ENCODE results near the gene DDT.
"Not testable (repeated sequence)": the region's sequence is repeated elsewhere in the genome, so short reads cannot be mapped to it uniquely, and the experiment has no call there.

DDT gene

DNA sequence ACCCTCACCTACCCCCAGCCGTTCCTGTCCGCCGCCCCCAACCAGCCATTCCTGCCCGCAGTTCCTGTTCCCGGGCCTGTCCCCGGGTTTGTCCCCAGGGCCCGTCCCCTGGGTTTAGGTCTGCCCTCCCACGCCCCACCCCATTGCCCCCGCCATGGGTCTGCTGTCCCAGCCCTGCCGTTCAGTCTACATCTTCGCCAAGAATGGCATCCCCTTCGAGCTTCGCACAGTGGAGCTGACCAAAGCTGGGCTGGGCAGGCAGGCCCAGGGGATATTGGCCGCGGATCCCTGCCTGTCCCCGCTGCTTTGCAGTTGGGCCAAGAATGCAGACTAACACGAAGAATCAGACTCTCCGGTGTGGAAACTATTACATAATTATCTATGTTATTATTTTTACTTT lies 24.5 kb downstream of the DDT start:
- DNase-seq = not testable (repeated sequence)

DNA sequence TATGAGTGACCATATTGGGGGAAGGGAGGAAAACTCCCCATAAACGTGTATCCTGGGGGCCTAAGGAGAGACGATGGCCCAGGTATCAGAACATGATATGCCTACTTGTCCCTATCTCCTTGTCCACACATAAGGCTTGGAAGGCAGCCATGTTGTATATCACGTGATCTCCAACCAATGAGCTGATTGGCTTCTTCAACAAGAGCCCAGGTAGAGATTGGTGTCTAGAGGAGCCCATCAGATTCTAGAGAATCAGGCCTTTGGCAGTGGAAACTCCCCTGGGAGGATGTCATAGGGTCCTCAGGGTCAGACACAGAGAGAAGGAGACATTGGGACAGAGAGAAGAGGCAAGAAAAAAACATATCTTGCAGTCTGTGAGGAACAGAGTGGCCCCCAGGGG lies 26.9 kb downstream of the DDT start:
- not testable (repeated sequence) for DNase-seq

DNA sequence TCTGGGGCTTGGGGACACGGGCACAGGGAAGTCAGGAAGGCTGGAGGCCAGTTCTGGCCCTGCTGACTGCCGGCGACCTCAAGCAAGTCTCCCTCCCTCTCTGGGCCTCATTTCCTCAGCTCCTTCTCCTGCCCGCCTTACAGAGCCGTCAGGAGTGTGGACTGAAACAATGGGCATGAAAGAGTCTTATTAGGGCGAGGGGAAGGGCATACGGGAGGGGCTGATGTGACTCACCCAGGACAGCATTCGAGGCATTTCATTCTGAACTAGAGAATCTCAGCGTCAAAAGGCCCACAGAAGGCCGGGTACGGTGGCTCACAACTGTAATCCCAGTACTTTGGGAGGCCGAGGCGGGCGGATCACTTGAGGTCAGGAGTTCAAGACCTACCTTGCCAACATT lies 34.1 kb downstream of the DDT start:
- DNase-seq = not testable (repeated sequence)

DNA sequence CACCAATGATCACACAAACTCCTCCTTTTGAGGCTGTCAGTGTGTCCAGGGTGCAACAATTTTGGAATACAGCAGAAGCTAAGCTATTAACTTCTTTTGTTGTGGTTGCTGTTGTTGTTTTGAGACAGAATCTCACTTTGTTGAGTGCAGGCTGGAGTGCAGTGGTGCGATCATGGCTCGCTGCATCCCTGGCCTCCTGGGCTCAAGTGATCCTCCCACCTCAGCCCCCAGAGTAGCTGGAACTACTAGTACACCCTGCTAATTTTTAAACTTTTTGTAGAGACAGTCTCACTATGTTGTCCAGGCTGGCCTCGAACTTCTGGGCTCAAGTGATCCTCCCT lies 35.3 kb downstream of the DDT start:
- DNase-seq = no peak

DNA sequence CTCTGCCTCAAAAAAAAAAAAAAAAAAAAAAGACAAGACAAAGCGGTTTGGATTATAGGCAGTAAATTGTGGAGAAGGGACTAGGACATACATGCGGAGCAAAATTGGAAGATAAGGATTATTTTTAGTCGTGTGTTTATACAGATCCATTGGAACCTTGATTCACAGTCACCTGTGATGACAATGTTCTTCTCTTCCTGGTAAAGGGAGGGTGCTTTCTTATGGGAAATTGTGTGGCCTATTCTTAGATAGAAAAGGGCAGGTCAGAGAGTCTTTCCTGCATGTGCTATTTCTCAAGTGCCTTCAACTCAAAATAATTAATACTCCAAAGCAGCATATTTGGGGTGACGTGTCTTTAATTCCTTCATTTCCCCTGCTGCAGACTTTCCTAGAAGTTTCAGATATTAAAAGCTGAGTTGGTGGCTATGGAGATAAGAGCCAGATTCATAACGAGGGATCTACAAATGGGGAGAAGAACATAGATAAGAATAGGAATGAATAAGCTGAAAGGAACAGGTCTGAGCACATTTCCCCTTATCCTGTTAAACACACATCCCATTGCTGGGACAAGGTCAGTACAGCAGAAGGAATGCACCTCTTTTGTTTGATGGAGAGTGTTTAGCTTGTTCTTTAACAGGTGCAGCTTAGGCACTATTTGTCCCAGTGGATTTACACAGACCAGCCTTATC lies 35.8 kb downstream of the DDT start:
- DNase-seq = no peak

DNA sequence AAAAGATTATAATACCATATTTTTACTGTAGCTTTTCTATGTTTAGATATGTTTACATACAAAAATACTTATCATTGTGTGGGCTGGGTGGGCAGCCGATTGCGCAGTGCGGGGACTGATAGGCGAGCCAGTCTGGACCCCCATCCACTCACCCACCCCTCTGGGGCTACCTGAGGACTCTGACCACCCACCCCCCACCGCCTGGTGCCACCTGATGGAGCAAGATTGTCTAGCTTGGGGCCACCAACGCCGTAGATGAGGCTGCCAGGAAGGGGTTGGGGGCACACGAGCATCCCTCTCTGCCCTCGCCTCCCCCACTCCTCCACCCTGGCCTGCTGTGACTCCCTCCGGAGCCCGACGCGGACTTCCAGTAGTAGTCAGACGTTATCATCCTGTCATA lies 47.7 kb downstream of the DDT start:
- DNase-seq = no peak

DNA sequence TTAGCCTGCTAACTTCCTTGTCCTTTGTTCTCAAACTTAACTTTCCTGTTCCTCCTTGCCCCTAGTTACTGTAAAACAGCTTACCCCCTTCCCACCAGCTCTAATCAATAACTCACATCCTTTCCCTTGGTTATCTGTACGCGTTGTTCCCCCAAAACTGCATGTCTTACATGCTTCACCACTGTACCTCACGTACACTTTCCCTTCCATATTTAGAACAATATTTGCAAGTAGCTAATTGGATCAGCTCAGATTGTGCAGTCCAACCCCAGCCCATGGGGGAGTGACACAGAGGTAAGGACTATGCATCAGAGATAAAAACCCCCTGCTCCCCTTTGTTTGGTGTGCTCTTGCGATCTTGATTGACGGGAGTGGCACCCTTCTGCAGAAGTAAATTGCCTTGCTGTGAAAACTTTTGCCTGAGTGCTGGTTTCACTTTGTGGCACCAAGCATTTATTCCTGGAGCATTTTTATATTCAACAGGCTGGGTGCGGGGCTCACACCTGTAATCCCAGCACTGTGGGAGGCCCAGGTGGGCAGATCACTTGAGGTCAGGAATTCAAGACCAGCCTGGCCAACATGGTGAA lies 49.1 kb downstream of the DDT start:
- DNase-seq = no peak

DNA sequence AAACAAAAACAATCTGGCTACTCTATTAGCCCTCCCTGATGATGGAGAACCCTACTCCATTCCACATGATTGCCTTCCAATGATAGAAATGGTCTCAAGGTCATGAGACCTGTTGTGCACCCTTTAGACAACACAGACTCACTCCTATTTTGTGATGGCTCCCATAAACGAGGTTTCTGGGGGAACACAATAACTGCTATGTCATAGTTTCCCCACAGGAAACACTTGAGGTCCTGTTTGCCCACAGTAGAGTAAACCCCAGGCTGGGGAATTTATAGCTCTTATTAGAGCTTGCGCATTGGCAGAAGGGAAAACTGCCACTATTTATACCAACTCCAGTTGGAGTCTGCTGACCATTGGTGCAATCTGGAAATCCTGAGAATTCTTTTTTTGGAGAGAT lies 51.3 kb downstream of the DDT start:
- DNase-seq = no peak

DNA sequence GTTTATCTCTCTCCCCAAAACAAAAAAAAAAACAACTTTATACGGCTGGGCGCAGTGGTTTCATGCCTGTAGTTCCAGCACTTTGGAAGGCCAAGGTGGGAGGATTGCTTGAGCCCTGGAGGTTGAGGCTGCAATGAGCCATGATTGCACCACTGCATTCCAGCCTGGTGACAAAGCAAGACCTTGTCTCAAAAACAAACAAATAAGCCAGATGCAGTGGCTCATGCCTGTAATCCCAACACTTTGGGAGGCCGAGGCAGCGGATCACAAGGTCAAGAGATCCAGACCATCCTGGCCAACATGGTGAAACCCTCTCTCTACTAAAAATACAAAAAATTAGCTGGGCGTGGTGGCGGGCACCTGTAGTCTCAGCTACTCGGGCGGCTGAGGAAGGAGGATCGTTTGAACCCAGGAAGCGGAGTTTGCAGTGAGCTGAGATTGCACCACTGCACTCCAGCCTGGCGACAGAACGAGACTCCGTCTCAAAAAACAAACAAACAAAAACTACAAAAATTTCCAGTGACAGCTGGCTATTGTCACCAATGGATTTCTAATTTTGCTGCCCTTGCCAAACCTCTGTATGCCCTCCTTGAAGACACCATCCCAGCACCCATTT lies 52.5 kb downstream of the DDT start:
- not testable (repeated sequence) for DNase-seq

Measured in NCI-H1105 (cell line).